GM23338 (cell line): ENCODE data around the gene ACTG1. TPM values are rescaled to one million over a fixed set of nuclear protein-coding genes. Genes with fewer than 3 reads are reported as not detected.

Source experiments
- ATAC-seq: fragments of 200-7000 bp; cut with Tn5 transposase; 3 replicates; pipeline ENCODE4 v1.9.1; 2020
- DNase-seq: peaks from one replicate; pipeline ENCODE4 v3.0.0-alpha.2; 2015; ENCODE audit warnings: low spot score
- H2AFZ ChIP-seq: fragments of 200-600 bp; sonication (generic); 2 replicates; pipeline ENCODE4 v1.8.0; 2016; ENCODE audit warnings: antibody characterized with exemption, mild to moderate bottlenecking, moderate library complexity
- H3F3A ChIP-seq: fragments of 200-600 bp; sonication (generic); replicated peaks from 2 replicates; pipeline ENCODE4 v1.8.0; 2017; ENCODE audit warnings: antibody characterized with exemption, mixed run types, low read depth
- H3K27ac ChIP-seq: fragments of 200-600 bp; sonication (generic); 2 replicates; pipeline ENCODE4 v1.6.1; 2016; ENCODE audit warnings: low read depth
- H3K27me3 ChIP-seq: fragments of 200-600 bp; sonication (generic); 2 replicates; pipeline ENCODE4 v1.8.0; 2016; ENCODE audit warnings: mild to moderate bottlenecking, mixed run types, moderate library complexity; ENCODE audit not compliant: insufficient read depth
- H3K36me3 ChIP-seq: fragments of 200-600 bp; sonication (generic); 2 replicates; pipeline ENCODE4 v1.8.0; 2016; ENCODE audit warnings: mild to moderate bottlenecking; ENCODE audit not compliant: insufficient read depth
- H3K4me1 ChIP-seq: fragments of 200-600 bp; sonication (generic); 2 replicates; pipeline ENCODE4 v1.8.0; 2016; ENCODE audit warnings: mild to moderate bottlenecking, moderate library complexity; ENCODE audit not compliant: insufficient read depth
- H3K4me2 ChIP-seq: fragments of 200-600 bp; sonication (generic); 2 replicates; pipeline ENCODE4 v1.7.1; 2017; ENCODE audit warnings: mixed run types
- H3K4me3 ChIP-seq: fragments of 200-600 bp; sonication (generic); 2 replicates; pipeline ENCODE4 v1.6.1; 2016; ENCODE audit warnings: mixed run types
- H3K79me2 ChIP-seq: fragments of 200-600 bp; sonication (generic); replicated peaks from 2 replicates; pipeline ENCODE4 v1.8.0; 2017; ENCODE audit warnings: mild to moderate bottlenecking; ENCODE audit not compliant: insufficient read depth
- H3K9me2 ChIP-seq: fragments of 200-600 bp; sonication (generic); 2 replicates; pipeline ENCODE4 v1.8.0; 2017; ENCODE audit not compliant: insufficient read depth
- H4K20me1 ChIP-seq: fragments of 200-600 bp; sonication (generic); replicated peaks from 2 replicates; pipeline ENCODE4 v1.8.0; 2017; ENCODE audit warnings: mild to moderate bottlenecking; ENCODE audit not compliant: insufficient read depth
- H3K27ac Mint-ChIP-seq: 2 replicates; pipeline ENCODE4 v1.8.0; 2020; ENCODE audit warnings: inconsistent platforms, mild to moderate bottlenecking, moderate library complexity, mixed read lengths
- H3K27me3 Mint-ChIP-seq: 3 replicates; pipeline ENCODE4 v1.8.0; 2022; ENCODE audit warnings: low read depth, mild to moderate bottlenecking, moderate library complexity, mixed read lengths, inconsistent platforms; ENCODE audit not compliant: insufficient read depth, poor library complexity
- H3K36me3 Mint-ChIP-seq: 3 replicates; pipeline ENCODE4 v1.8.0; 2021; ENCODE audit warnings: low read depth, mild to moderate bottlenecking, inconsistent platforms, moderate library complexity, mixed read lengths
- H3K4me1 Mint-ChIP-seq: 3 replicates; pipeline ENCODE4 v1.8.0; 2020; ENCODE audit warnings: mild to moderate bottlenecking, inconsistent platforms, mixed read lengths
- H3K4me3 Mint-ChIP-seq: 3 replicates; pipeline ENCODE4 v1.8.0; 2021; ENCODE audit warnings: moderate library complexity, mild to moderate bottlenecking, inconsistent platforms, mixed read lengths
- H3K9me3 Mint-ChIP-seq: 3 replicates; pipeline ENCODE4 v1.8.0; 2020; ENCODE audit warnings: moderate library complexity, mild to moderate bottlenecking, inconsistent platforms, mixed read lengths
- CREB1 ChIP-seq: fragments of 250-450 bp; sonication (Bioruptor Pico); IDR thresholded peaks from 2 replicates; pipeline ENCODE4 v1.5.0; 2020; ENCODE audit warnings: low read depth, mild to moderate bottlenecking, moderate library complexity
- EZH2 ChIP-seq: fragments of 200-600 bp; sonication (generic); IDR thresholded peaks from one replicate; pipeline ENCODE4 v1.8.0; 2017; ENCODE audit warnings: antibody characterized with exemption, mild to moderate bottlenecking, low read depth; ENCODE audit not compliant: unreplicated experiment
- EZH2phosphoT487 ChIP-seq: fragments of 200-600 bp; sonication (generic); IDR thresholded peaks from one replicate; pipeline ENCODE4 v1.8.1; 2018; ENCODE audit warnings: antibody characterized with exemption; ENCODE audit not compliant: unreplicated experiment
- JUNB ChIP-seq: IDR thresholded peaks from one replicate; pipeline ENCODE4 v1.6.1; 2016; ENCODE audit warnings: antibody characterized with exemption; ENCODE audit not compliant: unreplicated experiment
- NANOG ChIP-seq: IDR thresholded peaks from 2 replicates; pipeline ENCODE4 v1.6.1; 2016; ENCODE audit warnings: antibody characterized with exemption, borderline replicate concordance
- POLR2AphosphoS5 ChIP-seq: IDR thresholded peaks from 2 replicates; pipeline ENCODE4 v1.6.1; 2016; ENCODE audit warnings: antibody characterized with exemption, low read depth
- ZNF114 ChIP-seq: fragments of 250-450 bp; sonication (Bioruptor Pico); IDR thresholded peaks from 2 replicates; pipeline ENCODE4 v1.5.0; 2020; ENCODE audit warnings: mild to moderate bottlenecking, moderate library complexity
- ZNF331 ChIP-seq: fragments of 250-450 bp; sonication (Bioruptor Pico); IDR thresholded peaks from 2 replicates; pipeline ENCODE4 v1.5.0; 2020; ENCODE audit warnings: low read depth, mild to moderate bottlenecking, moderate library complexity
- polyA plus RNA-seq: library from polyadenylated mRNA; unstranded; fragments of >200 nt; fragmentation: Nextera tagmentation; extraction: Ambion mirVana; gene quantifications from 2 replicates; pipeline ENCODE4 v1.2.1, GENCODE V29; 2016
- total RNA-seq: library from RNA; depleted of rRNA; stranded (reverse); fragments of >200 nt; shearing (Covaris generic); gene quantifications from 2 replicates; pipeline ENCODE4 v1.2.3, GENCODE V29; 2014
- TF ChIP-seq, protein P1 (sequence below), 2 experiments: fragments of 200-600 bp in 1 of 2; sonication (generic) in 1 of 2; conservative IDR thresholded peaks; 2 replicates each; pipeline versions ENCODE4 v1.5.1 to v1.6.1; 2016 to 2017; ENCODE audit warnings: antibody characterized with exemption in 2 of 2, low read depth in 2 of 2, mild to moderate bottlenecking in 2 of 2, moderate library complexity in 1 of 2

The ACTG1 gene
- total and polyA plus RNA-seq, 2 experiments from 2014 or later: 1,867 to 4,739 TPM

DNA sequence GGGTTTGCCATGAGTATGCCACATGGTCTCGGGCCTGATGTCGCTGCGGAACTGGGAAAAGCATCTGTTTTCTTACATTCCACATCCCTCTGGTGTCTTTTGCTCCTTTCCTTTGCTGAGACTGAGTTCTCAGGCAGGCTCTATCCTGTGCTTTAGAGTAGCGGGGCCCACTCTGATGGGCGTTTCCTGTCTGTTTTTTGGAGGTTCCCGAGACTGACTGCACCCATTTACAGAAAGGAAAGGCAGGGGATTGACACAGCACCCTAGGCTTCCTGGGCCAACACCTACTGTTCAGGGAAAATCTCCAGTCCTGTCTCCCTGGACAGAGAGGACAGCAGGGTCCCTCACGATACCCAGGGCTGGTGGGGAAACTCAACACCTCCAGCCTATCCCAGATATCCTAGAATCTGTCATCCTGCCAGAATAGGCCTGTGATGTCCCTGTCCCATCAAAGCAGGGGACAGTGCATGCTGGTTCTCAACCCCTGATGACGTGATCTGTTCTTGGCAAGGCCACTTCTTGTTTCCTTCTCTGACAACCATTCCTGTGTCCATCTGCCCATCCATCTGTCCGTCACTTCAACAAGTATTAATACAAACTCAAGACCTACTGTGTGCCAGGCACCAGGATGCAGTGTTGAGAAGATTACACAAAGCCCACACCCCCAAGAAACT, 42.2 kb downstream of the ACTG1 start:
- H3K27ac Mint-ChIP-seq: no peak overlapping the region
- H3K4me1 Mint-ChIP-seq: peaks cover 4% of the 10 kb centered on the region; the same call in 2 of the 3 replicates

DNA sequence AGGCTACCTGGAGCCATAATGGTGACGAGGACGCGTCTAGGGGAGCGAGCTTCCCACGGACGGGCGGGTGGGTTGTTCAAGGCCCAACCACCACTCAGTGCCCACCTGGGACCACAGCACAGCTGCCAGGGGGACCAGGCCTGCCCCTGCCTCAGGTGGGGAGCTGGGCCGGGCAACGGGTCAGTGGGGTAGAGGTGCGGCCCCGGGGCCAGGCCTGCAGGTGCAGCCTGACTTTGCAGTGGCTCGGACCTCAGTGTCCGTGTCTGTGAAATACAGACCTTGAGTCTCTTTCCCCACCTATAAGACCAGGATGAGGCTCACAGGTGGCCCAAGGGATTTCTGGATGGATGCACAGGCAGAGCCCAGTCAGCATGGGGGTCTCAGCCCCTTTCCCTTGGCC, 43.3 kb downstream of the ACTG1 start:
- no peak overlapping the region for H2AFZ ChIP-seq
- H3K4me2 ChIP-seq: no peak overlapping the region
- Mint-ChIP-seq H3K4me3 (no peak overlapping the region), H3K9me3 (peaks cover 3% of the 10 kb centered on the region; the same call in 2 of the 3 replicates), H3K27ac (no peak overlapping the region), H3K36me3 (no peaks in the 10 kb centered on the region), H3K27me3 (peaks cover 9% of the 10 kb centered on the region), H3K4me1 (peaks cover 4% of the 10 kb centered on the region; the same call in 2 of the 3 replicates)
- no peak for DNase-seq
- H3K4me1 ChIP-seq: no peaks in the 10 kb centered on the region
- H3K36me3 ChIP-seq: no peaks in the 10 kb centered on the region
- H3K27ac ChIP-seq: no peak overlapping the region
- H3K9me2 ChIP-seq: no peaks in the 10 kb centered on the region
- no peak for ATAC-seq
- TF ChIP-seq JUNB (no peak), EZH2 (no peak), POLR2AphosphoS5 (no peak), EZH2phosphoT487 (no peak)
- H3K79me2 ChIP-seq: no peaks in the 10 kb centered on the region
- H3K4me3 ChIP-seq: no peak overlapping the region
- no peaks in the 10 kb centered on the region for H3F3A ChIP-seq
- H3K27me3 ChIP-seq: no peaks in the 10 kb centered on the region
- H4K20me1 ChIP-seq: no peaks in the 10 kb centered on the region

More for the DNA sequence above, 42.2 kb downstream of the ACTG1 start:
- H3K4me1 ChIP-seq: no peaks in the 10 kb centered on the region
- Mint-ChIP-seq H3K4me3 (no peak overlapping the region), H3K9me3 (peaks cover 3% of the 10 kb centered on the region; the same call in 2 of the 3 replicates), H3K27me3 (peaks cover 9% of the 10 kb centered on the region), H3K36me3 (no peaks in the 10 kb centered on the region)
- H3K4me2 ChIP-seq: no peak overlapping the region
- H4K20me1 ChIP-seq: no peaks in the 10 kb centered on the region
- no peak overlapping the region for H3K4me3 ChIP-seq
- no peak for ATAC-seq
- no peak for TF ChIP-seq EZH2
- no peak for TF ChIP-seq NANOG
- TF ChIP-seq ZNF331: no peak
- TF ChIP-seq EZH2phosphoT487: no peak
- TF ChIP-seq CREB1 (CRISPR knock-in tag): no peak
- no peak for TF ChIP-seq ZNF114 (CRISPR knock-in tag)
- TF ChIP-seq, protein P1, sequence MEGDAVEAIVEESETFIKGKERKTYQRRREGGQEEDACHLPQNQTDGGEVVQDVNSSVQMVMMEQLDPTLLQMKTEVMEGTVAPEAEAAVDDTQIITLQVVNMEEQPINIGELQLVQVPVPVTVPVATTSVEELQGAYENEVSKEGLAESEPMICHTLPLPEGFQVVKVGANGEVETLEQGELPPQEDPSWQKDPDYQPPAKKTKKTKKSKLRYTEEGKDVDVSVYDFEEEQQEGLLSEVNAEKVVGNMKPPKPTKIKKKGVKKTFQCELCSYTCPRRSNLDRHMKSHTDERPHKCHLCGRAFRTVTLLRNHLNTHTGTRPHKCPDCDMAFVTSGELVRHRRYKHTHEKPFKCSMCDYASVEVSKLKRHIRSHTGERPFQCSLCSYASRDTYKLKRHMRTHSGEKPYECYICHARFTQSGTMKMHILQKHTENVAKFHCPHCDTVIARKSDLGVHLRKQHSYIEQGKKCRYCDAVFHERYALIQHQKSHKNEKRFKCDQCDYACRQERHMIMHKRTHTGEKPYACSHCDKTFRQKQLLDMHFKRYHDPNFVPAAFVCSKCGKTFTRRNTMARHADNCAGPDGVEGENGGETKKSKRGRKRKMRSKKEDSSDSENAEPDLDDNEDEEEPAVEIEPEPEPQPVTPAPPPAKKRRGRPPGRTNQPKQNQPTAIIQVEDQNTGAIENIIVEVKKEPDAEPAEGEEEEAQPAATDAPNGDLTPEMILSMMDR (conservative IDR thresholded peaks at IDR 0.05; ENCODE audit: low read depth in 2 of 2): no peak
- no peaks in the 10 kb centered on the region for H3K36me3 ChIP-seq
- H2AFZ ChIP-seq: no peak overlapping the region
- H3F3A ChIP-seq: no peaks in the 10 kb centered on the region
- H3K9me2 ChIP-seq: no peaks in the 10 kb centered on the region
- no peak for DNase-seq
- H3K27me3 ChIP-seq: no peaks in the 10 kb centered on the region
- H3K79me2 ChIP-seq: no peaks in the 10 kb centered on the region
- H3K27ac ChIP-seq: no peak overlapping the region
